GM12892 (cell line): ENCODE data around the gene LMAN1L.

Experiments
- DNase-seq: peaks from one replicate; pipeline ENCODE4 v3.0.0; 2011; ENCODE audit not compliant: insufficient read length
- FAIRE-seq: peaks from 2 replicates; lab custom pipeline; 2011; peaks lifted over from hg19 to GRCh38; lab: Jason Lieb, UNC
- POLR2A ChIP-seq: IDR thresholded peaks from 2 replicates; pipeline ENCODE4 v1.6.1; 2011; ENCODE audit warnings: low read depth, low read length, control low read depth
- POLR2AphosphoS5 ChIP-seq: IDR thresholded peaks from 2 replicates; pipeline ENCODE4 v1.6.1; 2011; ENCODE audit warnings: low read depth, low read length, control low read depth
- TAF1 ChIP-seq: IDR thresholded peaks from 2 replicates; pipeline ENCODE4 v1.6.1; 2011; ENCODE audit warnings: low read depth, mild to moderate bottlenecking, control low read depth, low read length, borderline replicate concordance

Gene LMAN1L

GRCh38 chr15:74833376-74834107 lies 20.9 kb downstream of the LMAN1L start:
- DNase-seq (no peak), FAIRE-seq (no peak)
- TF ChIP-seq TAF1 = no peak
- no peak for TF ChIP-seq POLR2A
- no peak for TF ChIP-seq POLR2AphosphoS5

DNA sequence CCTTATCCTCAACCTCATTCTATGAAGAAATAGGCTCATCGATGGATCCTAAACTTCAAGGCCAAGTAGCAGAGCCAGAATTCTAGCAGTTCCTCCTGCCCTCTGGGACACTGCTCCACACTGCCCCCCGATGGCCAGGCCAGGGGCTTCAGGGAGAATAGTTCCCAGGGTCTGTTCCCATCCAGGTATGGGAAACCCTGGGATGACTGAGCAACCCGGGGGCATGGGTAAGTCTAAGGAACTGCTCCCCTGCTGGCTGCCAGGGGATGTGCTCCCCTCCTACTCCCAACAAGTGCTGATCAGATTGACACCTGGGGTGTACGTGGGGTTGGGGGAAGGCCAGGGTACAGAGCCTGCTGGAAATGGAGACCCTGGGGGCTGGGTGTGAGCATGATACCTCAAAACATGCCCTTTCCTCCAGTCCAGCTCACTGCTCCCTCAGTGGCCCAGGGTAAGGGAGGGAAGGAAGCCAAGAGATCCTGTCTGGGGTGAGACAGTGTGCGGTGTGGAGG lies 22.7 kb downstream of the LMAN1L start:
- DNase-seq = peak; percentile 60
- peak; percentile 62 for FAIRE-seq
- TF ChIP-seq POLR2A (no peak), POLR2AphosphoS5 (no peak), TAF1 (no peak)

DNA sequence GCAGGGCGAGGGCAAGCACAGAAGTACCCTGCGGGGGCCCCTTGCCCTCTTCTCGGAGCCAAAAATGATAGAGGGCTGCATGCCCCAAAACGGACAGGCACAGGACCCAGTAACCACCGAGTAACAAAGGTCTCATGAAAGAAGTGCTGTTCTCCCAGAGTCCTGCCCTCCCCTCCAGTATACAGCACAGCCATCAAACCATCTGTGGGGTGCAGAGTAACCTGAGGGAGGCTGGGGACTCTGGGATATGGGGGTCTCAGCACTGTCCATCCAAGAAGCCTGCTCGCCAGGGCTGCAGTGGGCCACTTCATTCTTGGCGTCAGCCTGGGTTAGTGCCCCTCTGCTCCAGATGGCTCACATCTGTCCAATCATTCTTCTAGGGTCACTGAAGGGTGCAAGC lies 24.2 kb downstream of the LMAN1L start:
- TF ChIP-seq TAF1 (no peak), POLR2AphosphoS5 (no peak), POLR2A (no peak)
- FAIRE-seq (no peak), DNase-seq (no peak)

DNA sequence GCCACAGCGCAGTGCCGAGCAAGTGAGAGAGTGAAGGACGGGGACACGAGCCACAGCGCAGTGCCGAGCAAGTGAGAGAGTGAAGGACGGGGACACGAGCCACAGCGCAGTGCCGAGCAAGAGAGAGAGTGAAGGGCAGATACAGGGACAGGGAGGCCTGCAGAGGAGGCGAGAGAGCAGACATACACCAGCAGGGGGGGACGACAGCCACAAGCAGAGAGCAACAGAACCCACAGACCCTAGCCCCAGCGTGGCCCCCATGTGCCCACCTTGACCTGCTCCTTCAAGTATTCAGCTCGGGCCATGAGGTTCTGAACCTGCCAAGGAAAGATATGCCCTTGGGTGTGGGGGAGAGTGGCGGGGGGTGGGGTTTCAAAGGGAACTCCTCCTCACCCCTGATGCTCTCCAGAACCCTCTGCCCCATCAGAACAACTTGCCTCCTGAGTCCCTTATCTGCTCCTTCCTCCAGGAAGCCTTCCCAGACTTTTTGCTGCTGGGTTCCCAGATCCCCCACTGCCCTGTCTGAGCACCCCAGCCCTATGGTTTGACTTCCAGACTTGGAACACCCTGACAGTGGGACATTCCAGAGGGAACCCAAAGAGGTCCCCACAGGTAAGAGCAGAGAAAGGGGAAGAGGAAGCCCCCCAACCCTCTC lies 25.0 kb downstream of the LMAN1L start:
- FAIRE-seq (no peak), DNase-seq (no peak)
- TF ChIP-seq POLR2A (no peak), TAF1 (no peak), POLR2AphosphoS5 (no peak)

- FAIRE-seq (no peak), DNase-seq (no peak)
- TF ChIP-seq TAF1 (no peak), POLR2A (no peak), POLR2AphosphoS5 (no peak)
Observed at GRCh38 chr15:74838137-74838516, 25.5 kb downstream of the LMAN1L start.

- TF ChIP-seq POLR2AphosphoS5 = no peak
- TF ChIP-seq TAF1 = no peak
- TF ChIP-seq POLR2A = no peak
- DNase-seq (no peak), FAIRE-seq (no peak)
Observed at GRCh38 chr15:74838746-74839525, 26.3 kb downstream of the LMAN1L start.

- TF ChIP-seq POLR2A (no peak), POLR2AphosphoS5 (no peak), TAF1 (no peak)
- DNase-seq = no peak
- FAIRE-seq = no peak
Observed at GRCh38 chr15:74839526-74840395, 27.1 kb downstream of the LMAN1L start.

GRCh38 chr15:74840851-74841775 lies 28.5 kb downstream of the LMAN1L start:
- DNase-seq = no peak
- TF ChIP-seq POLR2AphosphoS5 (no peak), POLR2A (no peak), TAF1 (no peak)
- FAIRE-seq = no peak

DNA sequence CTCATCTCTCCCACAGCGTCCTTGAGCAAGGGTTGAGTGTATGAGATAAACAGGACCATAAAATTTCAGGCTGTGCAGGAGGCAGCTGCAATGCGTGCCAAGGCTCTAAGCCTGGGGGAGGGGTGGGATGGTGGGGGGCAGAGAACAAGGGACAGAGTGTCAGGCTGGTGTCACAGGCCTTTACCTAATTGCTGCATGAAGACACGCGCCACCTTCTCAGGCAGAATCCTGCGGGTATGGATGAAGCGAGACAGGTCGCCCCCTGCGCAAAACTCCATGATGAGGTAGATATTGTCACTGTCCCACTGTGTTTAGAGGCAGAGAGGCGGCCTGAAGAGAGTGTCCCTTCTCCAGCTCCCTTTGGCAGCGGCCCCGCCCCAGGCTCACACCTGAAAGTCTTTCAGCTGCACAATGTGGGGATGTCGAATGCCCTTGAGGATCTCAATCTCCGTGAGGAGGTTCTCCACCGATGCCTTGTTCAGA lies 29.3 kb downstream of the LMAN1L start:
- DNase-seq (no peak), FAIRE-seq (no peak)
- TF ChIP-seq POLR2AphosphoS5 (no peak), TAF1 (no peak)

DNA sequence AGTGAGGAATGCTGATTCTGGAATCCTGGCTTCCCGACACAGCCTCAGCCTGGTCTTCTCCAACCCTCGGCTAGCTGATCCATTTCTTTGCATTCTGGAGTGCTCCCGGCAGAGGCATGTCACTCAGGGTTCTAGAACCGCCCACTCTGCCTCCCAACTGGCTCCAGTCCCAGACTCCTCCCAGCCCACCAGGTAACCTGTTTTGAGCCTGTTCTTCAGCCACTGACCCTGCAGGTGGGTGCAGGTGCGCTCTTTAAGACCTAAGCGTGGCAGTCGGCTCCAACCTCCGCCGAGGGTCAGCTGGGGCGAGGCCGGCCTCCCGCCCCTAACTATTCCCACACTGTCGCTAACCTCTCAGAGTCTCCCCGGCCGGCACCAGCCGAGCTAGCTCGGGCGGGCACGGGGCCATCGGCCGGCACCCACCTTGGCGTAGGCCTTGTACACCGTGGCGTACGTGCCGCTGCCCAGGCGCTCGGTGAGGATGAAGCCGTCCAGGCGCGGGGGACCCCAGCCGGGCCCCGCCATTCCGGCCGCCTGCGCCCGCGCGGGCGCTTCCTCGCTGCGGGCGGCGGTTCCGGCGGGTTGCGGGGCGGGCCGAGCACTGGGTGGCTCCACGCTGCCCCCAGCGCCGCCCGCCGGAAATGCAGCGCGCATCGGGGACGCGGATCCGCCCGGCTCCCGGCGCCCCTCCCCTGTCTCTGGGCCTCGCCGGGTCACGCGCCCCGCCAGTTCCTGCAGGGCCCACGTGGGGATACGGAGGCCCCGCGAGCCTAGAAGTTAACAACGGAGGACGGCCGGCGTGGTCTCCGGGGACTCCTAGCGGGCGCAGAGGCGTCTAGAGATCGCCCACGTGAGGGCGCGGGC lies 30.2 kb downstream of the LMAN1L start, which contains the start of gene ULK3:
TSS of gene ULK3 (minus strand) at position 576 of the 864 bp plus-strand sequence. CDS start at position 525, 51 bp downstream.
- FAIRE-seq (peak; percentile 91), DNase-seq (peak; percentile 98)
- TF ChIP-seq POLR2AphosphoS5 = no peak; the same call in 1 of the 2 replicates
- TF ChIP-seq POLR2A = peak; percentile 63; the same call in 1 of the 2 replicates
